ENCODE data around the gene ITPR1.

- TF ChIP-seq, protein P1, sequence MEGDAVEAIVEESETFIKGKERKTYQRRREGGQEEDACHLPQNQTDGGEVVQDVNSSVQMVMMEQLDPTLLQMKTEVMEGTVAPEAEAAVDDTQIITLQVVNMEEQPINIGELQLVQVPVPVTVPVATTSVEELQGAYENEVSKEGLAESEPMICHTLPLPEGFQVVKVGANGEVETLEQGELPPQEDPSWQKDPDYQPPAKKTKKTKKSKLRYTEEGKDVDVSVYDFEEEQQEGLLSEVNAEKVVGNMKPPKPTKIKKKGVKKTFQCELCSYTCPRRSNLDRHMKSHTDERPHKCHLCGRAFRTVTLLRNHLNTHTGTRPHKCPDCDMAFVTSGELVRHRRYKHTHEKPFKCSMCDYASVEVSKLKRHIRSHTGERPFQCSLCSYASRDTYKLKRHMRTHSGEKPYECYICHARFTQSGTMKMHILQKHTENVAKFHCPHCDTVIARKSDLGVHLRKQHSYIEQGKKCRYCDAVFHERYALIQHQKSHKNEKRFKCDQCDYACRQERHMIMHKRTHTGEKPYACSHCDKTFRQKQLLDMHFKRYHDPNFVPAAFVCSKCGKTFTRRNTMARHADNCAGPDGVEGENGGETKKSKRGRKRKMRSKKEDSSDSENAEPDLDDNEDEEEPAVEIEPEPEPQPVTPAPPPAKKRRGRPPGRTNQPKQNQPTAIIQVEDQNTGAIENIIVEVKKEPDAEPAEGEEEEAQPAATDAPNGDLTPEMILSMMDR (IDR thresholded peaks at IDR 0.05; ENCODE audit: insufficient read depth, low read depth, low read length): no peak
- TF ChIP-seq EZH2 (IDR thresholded peaks at IDR 0.05; ENCODE audit: insufficient read depth, low read length): no peak
Observed at GRCh38 chr3:4730719-4731118, 237.6 kb downstream of the ITPR1 start.
